Measurements from ENCODE around the gene TOP1. TPM values are rescaled to one million over a fixed set of nuclear protein-coding genes. Genes with fewer than 3 reads are reported as not detected.

The TOP1 gene
- total RNA-seq, 1 experiment from 2014 or later: 18.4 TPM

DNA sequence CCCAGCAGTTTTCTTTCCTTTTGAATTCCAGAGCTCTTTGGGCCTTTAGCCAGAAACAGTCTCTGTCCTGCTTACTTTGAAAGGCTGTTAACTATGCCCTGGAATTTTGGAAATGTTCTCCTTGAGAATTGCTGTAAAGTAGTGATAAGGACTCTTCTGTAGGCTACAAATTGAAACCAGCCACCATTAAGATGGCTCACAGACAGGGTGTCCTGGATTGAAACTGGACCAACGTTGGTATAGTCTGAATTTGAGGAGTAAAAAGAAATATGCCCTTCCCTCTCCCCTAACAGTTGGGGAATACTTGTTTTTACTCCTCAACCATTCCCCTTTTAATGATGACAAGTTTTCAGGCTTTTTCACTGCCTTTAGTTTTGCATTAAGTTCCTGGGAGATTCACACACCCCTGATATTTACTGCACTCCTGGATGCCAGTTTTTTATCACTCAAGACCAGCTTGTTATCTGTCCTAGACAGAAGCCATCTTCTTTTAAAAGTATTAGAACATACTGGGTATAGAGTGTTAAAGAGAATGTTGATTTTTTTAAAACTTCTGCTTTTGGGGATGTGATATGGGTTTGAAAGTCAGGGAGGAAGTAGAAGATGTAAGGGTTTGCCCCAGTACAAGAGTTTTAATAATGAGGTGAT, 21.9 kb downstream of the TOP1 start:
- DNase-seq (ENCODE audit: low read depth): no peak
- in situ Hi-C loops (cut with HindIII; ENCODE audit: low pct_unique_long_range_greater_than_20kb, low sequenced_read_pairs): no loop called here

- in situ Hi-C loops (cut with HindIII; ENCODE audit: low pct_unique_long_range_greater_than_20kb, low sequenced_read_pairs): no loop called here
- no peak for DNase-seq (ENCODE audit: low read depth)
Measured at GRCh38 chr20:41051009-41051825, 22.6 kb downstream of the TOP1 start.

DNA sequence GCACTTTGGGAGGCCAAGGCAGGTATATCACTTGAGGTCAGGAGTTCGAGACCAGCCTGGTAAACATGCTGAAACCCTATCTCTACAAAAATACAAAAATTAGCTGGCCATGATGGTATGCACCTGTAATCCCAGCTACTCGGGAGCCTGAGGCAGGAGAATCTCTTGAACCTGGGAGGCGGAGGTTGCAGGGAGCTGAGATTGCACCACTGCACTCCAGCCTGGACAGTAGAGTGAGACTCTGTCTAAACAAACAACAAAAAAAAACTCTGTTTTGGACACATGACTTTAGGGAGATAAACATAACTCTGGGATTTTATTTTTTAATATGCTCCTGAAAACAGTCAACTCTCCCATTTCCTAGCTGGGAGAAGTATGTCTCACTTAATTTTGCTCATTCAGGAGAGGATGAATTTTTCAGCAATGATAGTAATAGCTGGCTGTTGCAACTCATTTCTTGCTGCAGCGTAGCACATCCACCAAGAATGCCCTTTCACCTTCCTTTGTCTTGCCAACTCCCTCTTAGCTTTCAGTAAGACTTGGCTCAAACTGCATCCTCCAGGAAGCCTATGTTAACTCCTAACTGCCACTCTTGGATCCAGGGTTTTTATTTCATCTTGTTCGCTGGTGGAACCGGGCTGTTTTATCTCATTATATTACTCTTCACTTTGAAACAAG, 24.3 kb downstream of the TOP1 start:
- DNase-seq (ENCODE audit: low read depth): no peak
- in situ Hi-C loops (cut with HindIII; ENCODE audit: low pct_unique_long_range_greater_than_20kb, low sequenced_read_pairs): no loop called here

GRCh38 chr20:41054070-41054846, 25.6 kb downstream of the TOP1 start:
- in situ Hi-C loops (cut with HindIII; ENCODE audit: low pct_unique_long_range_greater_than_20kb, low sequenced_read_pairs): no loop called here
- DNase-seq (ENCODE audit: low read depth): no peak

DNA sequence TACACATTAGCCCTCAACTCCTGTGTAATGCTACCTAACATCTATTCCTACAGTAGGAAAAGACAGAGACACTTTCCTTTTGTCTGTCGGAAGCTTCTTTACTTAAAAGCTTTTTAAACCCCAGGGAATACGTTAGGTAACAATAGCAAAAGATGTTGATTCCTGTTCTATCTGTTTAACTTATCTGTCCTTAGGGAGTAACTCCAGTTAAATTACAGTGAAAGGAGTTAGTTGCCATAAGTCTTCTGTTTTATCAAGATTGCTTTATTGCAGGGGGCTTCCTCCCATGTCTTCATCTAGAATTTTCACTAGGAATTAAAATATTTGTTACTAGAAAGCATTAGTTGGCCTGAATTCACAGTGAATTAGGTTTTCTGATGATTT, 26.2 kb downstream of the TOP1 start:
- no peak for DNase-seq (ENCODE audit: low read depth)
- in situ Hi-C loops (cut with HindIII; ENCODE audit: low pct_unique_long_range_greater_than_20kb, low sequenced_read_pairs): no loop called here

DNA sequence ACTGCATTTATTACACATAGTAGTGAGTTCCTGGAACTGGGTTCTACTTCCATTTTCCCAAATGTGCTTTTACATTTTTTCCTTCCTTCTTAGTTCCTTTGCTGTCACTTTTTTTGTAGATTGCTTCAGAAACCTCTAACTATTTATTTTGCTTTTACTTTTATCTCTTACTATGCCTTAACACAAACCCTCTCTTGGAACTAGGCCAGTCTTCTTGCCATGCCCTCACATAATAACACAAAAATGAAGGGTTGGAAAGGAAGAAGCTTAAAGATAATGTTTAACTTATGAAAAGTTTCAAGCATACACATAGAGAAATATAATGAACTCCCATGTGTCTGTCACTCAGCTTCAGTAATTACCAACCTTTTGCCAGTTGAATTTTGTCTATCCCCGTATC, 27.1 kb downstream of the TOP1 start:
- in situ Hi-C loops (cut with HindIII; ENCODE audit: low pct_unique_long_range_greater_than_20kb, low sequenced_read_pairs): no loop called here
- DNase-seq (ENCODE audit: low read depth): no peak

- in situ Hi-C loops (cut with HindIII; ENCODE audit: low pct_unique_long_range_greater_than_20kb, low sequenced_read_pairs): no loop called here
- peak; percentile 29 for DNase-seq (ENCODE audit: low read depth)
Measured at GRCh38 chr20:41057999-41058673, 29.5 kb downstream of the TOP1 start.

- in situ Hi-C loops (cut with HindIII; ENCODE audit: low pct_unique_long_range_greater_than_20kb, low sequenced_read_pairs): no loop called here
- DNase-seq (ENCODE audit: low read depth): no peak
Measured at GRCh38 chr20:41058674-41059635, 30.3 kb downstream of the TOP1 start.

DNA sequence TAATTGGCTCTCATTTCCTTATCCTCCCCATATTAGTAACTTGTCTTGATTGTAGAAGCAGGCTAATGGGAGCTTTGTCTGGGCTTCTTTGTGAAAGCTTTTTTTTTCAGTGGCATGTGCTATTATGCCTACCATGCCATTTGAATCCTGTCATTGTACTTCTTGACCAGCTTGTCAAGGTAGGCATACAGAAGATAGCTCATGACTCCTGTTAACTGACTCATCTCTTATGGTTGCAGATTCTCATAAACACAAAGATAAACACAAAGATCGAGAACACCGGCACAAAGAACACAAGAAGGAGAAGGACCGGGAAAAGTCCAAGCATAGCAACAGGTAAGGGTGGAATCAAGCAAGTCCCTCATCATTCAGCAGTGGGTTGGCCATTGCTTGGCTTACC, 32.5 kb downstream of the TOP1 start:
- no peak for DNase-seq (ENCODE audit: low read depth)

GRCh38 chr20:41063442-41063841, 34.8 kb downstream of the TOP1 start:
- in situ Hi-C loops (cut with HindIII; ENCODE audit: low pct_unique_long_range_greater_than_20kb, low sequenced_read_pairs): no loop called here
- DNase-seq (ENCODE audit: low read depth): no peak

More for the DNA sequence above, 32.5 kb downstream of the TOP1 start:
- in situ Hi-C loops (cut with HindIII; ENCODE audit: low pct_unique_long_range_greater_than_20kb, low sequenced_read_pairs): no loop called here

DNA sequence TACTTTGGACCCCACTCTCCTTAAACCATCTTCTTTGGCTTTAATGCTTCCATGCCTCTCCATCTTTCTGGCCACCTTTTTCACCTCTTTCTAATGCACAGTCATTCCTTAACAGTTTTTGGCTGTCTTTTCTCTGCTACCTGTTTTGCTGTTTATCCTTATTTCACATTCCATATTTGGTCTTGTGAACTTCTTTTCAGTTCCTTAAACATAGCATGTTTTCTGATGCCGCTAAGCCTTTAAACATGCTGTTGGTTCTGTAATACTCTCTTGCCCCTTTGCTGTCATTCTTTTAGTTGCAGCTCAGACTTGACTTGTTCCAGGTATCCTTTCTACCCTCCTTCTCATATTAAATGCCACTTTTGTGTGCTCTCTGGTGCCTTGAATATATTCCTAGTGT, 35.8 kb downstream of the TOP1 start:
- in situ Hi-C loops (cut with HindIII; ENCODE audit: low pct_unique_long_range_greater_than_20kb, low sequenced_read_pairs): no loop called here
- DNase-seq (ENCODE audit: low read depth): no peak

GRCh38 chr20:41065716-41066115, 37.1 kb downstream of the TOP1 start:
- DNase-seq (ENCODE audit: low read depth): no peak
- in situ Hi-C loops (cut with HindIII; ENCODE audit: low pct_unique_long_range_greater_than_20kb, low sequenced_read_pairs): no loop called here

DNA sequence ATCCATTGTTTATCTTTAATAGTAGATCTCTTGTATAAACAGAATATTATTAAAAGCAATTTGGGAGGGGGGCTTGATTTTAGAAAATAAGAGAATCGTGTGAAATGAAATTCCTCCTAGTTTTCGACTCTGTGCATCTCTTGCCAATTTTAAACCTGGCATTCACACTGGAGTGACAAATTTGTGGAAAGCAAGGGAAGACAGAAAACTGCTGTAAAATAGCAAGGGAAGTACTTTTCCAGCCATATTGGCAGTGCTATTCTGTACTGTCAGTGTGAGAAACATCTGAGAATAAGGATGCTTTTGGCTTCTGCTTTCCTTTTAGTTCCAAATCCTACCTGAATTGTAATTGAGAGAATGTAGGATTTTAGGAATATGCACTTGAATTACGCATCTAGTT, 40.2 kb downstream of the TOP1 start:
- in situ Hi-C loops (cut with HindIII; ENCODE audit: low pct_unique_long_range_greater_than_20kb, low sequenced_read_pairs): no loop called here
- no peak for DNase-seq (ENCODE audit: low read depth)

- no peak for DNase-seq (ENCODE audit: low read depth)
- in situ Hi-C loops (cut with HindIII; ENCODE audit: low pct_unique_long_range_greater_than_20kb, low sequenced_read_pairs): no loop called here
Measured at GRCh38 chr20:41072190-41072863, 43.7 kb downstream of the TOP1 start.

DNA sequence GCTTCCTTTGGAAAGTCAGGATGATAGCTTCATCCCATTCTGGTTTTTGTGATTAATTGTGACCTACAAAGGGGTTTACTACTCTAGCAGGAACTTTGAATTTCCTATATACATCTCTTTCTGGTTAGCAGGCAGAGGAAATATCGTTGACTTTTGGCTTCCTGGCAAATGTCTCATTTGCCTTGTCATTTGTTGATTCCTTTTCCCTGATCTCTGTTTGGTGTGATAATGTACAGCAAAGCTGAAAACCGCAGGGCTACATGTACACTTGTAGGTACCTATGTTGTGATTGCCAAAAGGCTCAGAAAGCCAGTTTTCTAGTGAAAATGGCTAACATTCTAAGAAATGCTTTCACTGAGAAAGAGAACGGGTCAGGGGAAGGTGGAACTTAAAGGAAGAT, 44.3 kb downstream of the TOP1 start:
- DNase-seq (ENCODE audit: low read depth): no peak
- in situ Hi-C loops (cut with HindIII; ENCODE audit: low pct_unique_long_range_greater_than_20kb, low sequenced_read_pairs): no loop called here

- no peak for DNase-seq (ENCODE audit: low read depth)
- in situ Hi-C loops (cut with HindIII; ENCODE audit: low pct_unique_long_range_greater_than_20kb, low sequenced_read_pairs): no loop called here
Measured at GRCh38 chr20:41074441-41074840, 45.8 kb downstream of the TOP1 start.

DNA sequence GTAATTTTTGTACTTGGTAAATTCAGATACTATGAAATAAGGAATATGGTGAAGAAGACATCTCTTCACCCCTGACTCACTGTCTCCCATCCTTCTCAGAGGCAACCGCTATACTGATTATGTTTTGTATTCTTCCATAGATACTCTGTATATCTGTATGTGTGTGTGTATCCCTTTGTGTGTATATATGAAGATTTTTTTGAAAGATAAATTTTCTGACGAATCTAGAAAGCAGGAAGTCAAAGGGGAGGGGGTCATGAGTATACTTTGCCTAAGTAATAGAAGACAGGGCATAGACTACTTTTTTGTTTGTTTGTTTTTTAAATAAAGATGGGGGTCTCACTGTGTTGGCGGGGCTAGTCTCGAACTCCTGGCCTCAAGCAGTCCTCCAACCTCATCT, 48.2 kb downstream of the TOP1 start:
- in situ Hi-C loops (cut with HindIII; ENCODE audit: low pct_unique_long_range_greater_than_20kb, low sequenced_read_pairs): no loop called here
- no peak for DNase-seq (ENCODE audit: low read depth)

Data from Caki2 (cell line).